Fibroblast of lung (primary cell): Measurements from ENCODE around the gene DCAF7. TPM values are rescaled to one million over a fixed set of nuclear protein-coding genes. Genes with fewer than 3 reads are reported as not detected.

ENCODE experiments used
- DNase-seq, 2 donors: peaks; one replicate each; pipeline versions ENCODE4 v3.0.0 to v3.0.0-alpha.2; 2010; ENCODE audit warnings: low read depth in 2 of 2
- H2AFZ ChIP-seq: 2 replicates; pipeline ENCODE4 v1.5.1; 2012; ENCODE audit warnings: low read length, control low read depth, inconsistent platforms
- H3K27ac ChIP-seq: 2 replicates; pipeline ENCODE4 v1.5.1; 2011; ENCODE audit warnings: low read length, control low read depth; ENCODE audit not compliant: insufficient read depth
- H3K27me3 ChIP-seq: 2 replicates; pipeline ENCODE4 v1.5.1; 2011; ENCODE audit warnings: mild to moderate bottlenecking, low read length; ENCODE audit not compliant: control insufficient read depth, insufficient read depth
- H3K36me3 ChIP-seq: 2 replicates; pipeline ENCODE4 v1.5.1; 2011; ENCODE audit warnings: low read length; ENCODE audit not compliant: control insufficient read depth, insufficient read depth
- H3K4me1 ChIP-seq: 2 replicates; pipeline ENCODE4 v1.5.1; 2011; ENCODE audit warnings: low read length; ENCODE audit not compliant: control insufficient read depth, insufficient read depth; ENCODE audit errors: extremely low read depth
- H3K4me2 ChIP-seq: 2 replicates; pipeline ENCODE4 v1.5.1; 2011; ENCODE audit warnings: low read length, control low read depth; ENCODE audit not compliant: insufficient read depth; ENCODE audit errors: extremely low read depth
- H3K4me3 ChIP-seq, 4 experiments: fragments of 200-600 bp in 1 of 4; sonication (generic) in 1 of 4; replicated peaks in 1 of 4; 2 replicates each; pipeline ENCODE4 v1.5.1; 2011 to 2016; ENCODE audit warnings: low read length in 4 of 4, low read depth in 3 of 4, mild to moderate bottlenecking in 3 of 4, control low read depth in 2 of 4, inconsistent platforms in 1 of 4, mixed read lengths in 1 of 4; ENCODE audit not compliant: insufficient read depth in 1 of 4; ENCODE audit errors: control extremely low read depth in 1 of 4
- H3K79me2 ChIP-seq: 2 replicates; pipeline ENCODE4 v1.5.1; 2012; ENCODE audit warnings: mild to moderate bottlenecking, low read length, inconsistent platforms; ENCODE audit not compliant: control insufficient read depth, insufficient read depth
- H3K9ac ChIP-seq: 2 replicates; pipeline ENCODE4 v1.5.1; 2011; ENCODE audit warnings: mild to moderate bottlenecking, low read length, control low read depth; ENCODE audit not compliant: insufficient read depth
- H3K9me3 ChIP-seq: 2 replicates; pipeline ENCODE4 v1.5.1; 2012; ENCODE audit warnings: low read depth, low read length; ENCODE audit not compliant: control insufficient read depth, insufficient read depth
- H4K20me1 ChIP-seq: 2 replicates; pipeline ENCODE4 v1.5.1; 2011; ENCODE audit warnings: low read length; ENCODE audit not compliant: control insufficient read depth, insufficient read depth; ENCODE audit errors: extremely low read depth
- EZH2 ChIP-seq: IDR thresholded peaks from 2 replicates; pipeline ENCODE4 v1.5.1; 2012; ENCODE audit warnings: low read length, control low read depth, mild to moderate bottlenecking; ENCODE audit errors: missing control alignments
- polyA minus RNA-seq: library from RNA; depleted of rRNA, polyadenylated mRNA; stranded (reverse); fragments of >200 nt; gene quantifications from 2 replicates; pipeline ENCODE4 v1.2.3, GENCODE V29; 2011; ENCODE audit warnings: low replicate concordance
- polyA plus RNA-seq, 2 donors: library from polyadenylated mRNA; depleted of rRNA in 1 of 2; stranded (reverse) in 1 of 2; unstranded in 1 of 2; fragments of >200 nt; gene quantifications; 2 replicates each; pipeline ENCODE4 v1.2.1, GENCODE V29; 2011 to 2012; ENCODE audit warnings: missing spikeins in 1 of 2
- total RNA-seq: library from RNA; depleted of rRNA; stranded (reverse); fragments of >200 nt; gene quantifications from 2 replicates; pipeline ENCODE4 v1.2.1, GENCODE V29; 2014
- TF ChIP-seq, protein P1 (sequence below), 2 donors: IDR thresholded peaks in 1 of 2; conservative IDR thresholded peaks in 1 of 2; 1 replicate in 1 of 2; 2 replicates in 1 of 2; pipeline ENCODE4 v1.5.1; 2011 to 2012; ENCODE audit warnings: low read length in 2 of 2, control low read depth in 1 of 2, inconsistent platforms in 1 of 2, low read depth in 1 of 2, mild to moderate bottlenecking in 1 of 2

Gene DCAF7, protein sequence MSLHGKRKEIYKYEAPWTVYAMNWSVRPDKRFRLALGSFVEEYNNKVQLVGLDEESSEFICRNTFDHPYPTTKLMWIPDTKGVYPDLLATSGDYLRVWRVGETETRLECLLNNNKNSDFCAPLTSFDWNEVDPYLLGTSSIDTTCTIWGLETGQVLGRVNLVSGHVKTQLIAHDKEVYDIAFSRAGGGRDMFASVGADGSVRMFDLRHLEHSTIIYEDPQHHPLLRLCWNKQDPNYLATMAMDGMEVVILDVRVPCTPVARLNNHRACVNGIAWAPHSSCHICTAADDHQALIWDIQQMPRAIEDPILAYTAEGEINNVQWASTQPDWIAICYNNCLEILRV
- 10.0 and 13.9 TPM in 2 replicates for total RNA-seq
- polyA plus RNA-seq, result 38.8 and 42.6 TPM in 2 replicates
- polyA plus RNA-seq (2012), result 35.6 and 39.3 TPM in 2 replicates
- 146 and 204 TPM in 2 replicates for polyA minus RNA-seq

- Histone ChIP-seq H3K79me2 (peaks cover 47% of the 10 kb centered on the region), H3K27me3 (no peaks in the 10 kb centered on the region), H3K9ac (peak within 1 kb of the TSS; percentile 77), H4K20me1 (peaks cover 3% of the 10 kb centered on the region), H3K9me3 (no peaks in the 10 kb centered on the region), H3K27ac (peak within 1 kb of the TSS; percentile 77), H3K4me2 (peak within 1 kb of the TSS; percentile 92), H3K36me3 (no peaks in the 10 kb centered on the region), H3K4me1 (peaks cover 8% of the 10 kb centered on the region), H2AFZ (peak within 1 kb of the TSS; percentile 90), H3K4me3 (peak within 1 kb of the TSS; percentile 54 to 93 (median 78))
- TF ChIP-seq, protein P1, sequence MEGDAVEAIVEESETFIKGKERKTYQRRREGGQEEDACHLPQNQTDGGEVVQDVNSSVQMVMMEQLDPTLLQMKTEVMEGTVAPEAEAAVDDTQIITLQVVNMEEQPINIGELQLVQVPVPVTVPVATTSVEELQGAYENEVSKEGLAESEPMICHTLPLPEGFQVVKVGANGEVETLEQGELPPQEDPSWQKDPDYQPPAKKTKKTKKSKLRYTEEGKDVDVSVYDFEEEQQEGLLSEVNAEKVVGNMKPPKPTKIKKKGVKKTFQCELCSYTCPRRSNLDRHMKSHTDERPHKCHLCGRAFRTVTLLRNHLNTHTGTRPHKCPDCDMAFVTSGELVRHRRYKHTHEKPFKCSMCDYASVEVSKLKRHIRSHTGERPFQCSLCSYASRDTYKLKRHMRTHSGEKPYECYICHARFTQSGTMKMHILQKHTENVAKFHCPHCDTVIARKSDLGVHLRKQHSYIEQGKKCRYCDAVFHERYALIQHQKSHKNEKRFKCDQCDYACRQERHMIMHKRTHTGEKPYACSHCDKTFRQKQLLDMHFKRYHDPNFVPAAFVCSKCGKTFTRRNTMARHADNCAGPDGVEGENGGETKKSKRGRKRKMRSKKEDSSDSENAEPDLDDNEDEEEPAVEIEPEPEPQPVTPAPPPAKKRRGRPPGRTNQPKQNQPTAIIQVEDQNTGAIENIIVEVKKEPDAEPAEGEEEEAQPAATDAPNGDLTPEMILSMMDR (conservative IDR thresholded peaks at IDR 0.05 in 1 of 2, IDR thresholded peaks at IDR 0.05 in 1 of 2; ENCODE audit: low read depth in 1 of 2, low read length in 2 of 2), result no peak
- no peak for TF ChIP-seq EZH2
- DNase-seq, result peak; percentile 100
Measured at GRCh38 chr17:63549946-63550816, at the start of gene DCAF7. DCAF7 (plus strand) TSS chr17:63550477; CDS start chr17:63550678, 201 bp downstream.

GRCh38 chr17:63500543-63501390 lies 49.5 kb upstream of the DCAF7 start:
- Histone ChIP-seq H3K27ac (no peak overlapping the region), H3K36me3 (no peaks in the 10 kb centered on the region), H4K20me1 (no peaks in the 10 kb centered on the region), H3K4me1 (peaks cover 6% of the 10 kb centered on the region), H3K9me3 (no peaks in the 10 kb centered on the region), H3K4me3 (no peak overlapping the region), H3K4me2 (no peak overlapping the region), H3K79me2 (no peaks in the 10 kb centered on the region), H2AFZ (no peak overlapping the region), H3K27me3 (peaks cover 2% of the 10 kb centered on the region), H3K9ac (no peak overlapping the region)
- TF ChIP-seq, protein P1 (conservative IDR thresholded peaks at IDR 0.05 in 1 of 2, IDR thresholded peaks at IDR 0.05 in 1 of 2; ENCODE audit: low read depth in 1 of 2, low read length in 2 of 2), result no peak
- no peak for TF ChIP-seq EZH2
- DNase-seq, result no peak
